ENCODE data around the gene G6PC2. TPM values are rescaled to one million over a fixed set of nuclear protein-coding genes. Genes with fewer than 3 reads are reported as not detected.

Gene G6PC2
- total RNA-seq, 1 experiment from 2014 or later: not detected

- CTCF ChIA-PET: interaction anchor here (0.6 to 2.0 kb wide), 26 partner anchors 11 to 788 kb away, joined by 3 to 20 read pairs (median 4); no protein-coding TSS in a partner anchor
These were observed 19.5 kb downstream of the G6PC2 start for GRCh38 chr2:168920504-168921157.

GRCh38 chr2:168926621-168927386, 25.7 kb downstream of the G6PC2 start:
- BruUV-seq (replicated peaks): no TSS peak
- no peak overlapping the region for H3K4me3 Mint-ChIP-seq (ENCODE audit: unreplicated experiment)
- no peak overlapping the region for H3K27ac Mint-ChIP-seq (ENCODE audit: low read depth, unreplicated experiment)
- DNase-seq (ENCODE audit: unreplicated experiment): no peak
- H3K4me1 Mint-ChIP-seq (ENCODE audit: insufficient read depth, unreplicated experiment): no peaks in the 10 kb centered on the region
- H3K9me3 Mint-ChIP-seq (ENCODE audit: unreplicated experiment): no peaks in the 10 kb centered on the region
- TF ChIP-seq, protein P1, sequence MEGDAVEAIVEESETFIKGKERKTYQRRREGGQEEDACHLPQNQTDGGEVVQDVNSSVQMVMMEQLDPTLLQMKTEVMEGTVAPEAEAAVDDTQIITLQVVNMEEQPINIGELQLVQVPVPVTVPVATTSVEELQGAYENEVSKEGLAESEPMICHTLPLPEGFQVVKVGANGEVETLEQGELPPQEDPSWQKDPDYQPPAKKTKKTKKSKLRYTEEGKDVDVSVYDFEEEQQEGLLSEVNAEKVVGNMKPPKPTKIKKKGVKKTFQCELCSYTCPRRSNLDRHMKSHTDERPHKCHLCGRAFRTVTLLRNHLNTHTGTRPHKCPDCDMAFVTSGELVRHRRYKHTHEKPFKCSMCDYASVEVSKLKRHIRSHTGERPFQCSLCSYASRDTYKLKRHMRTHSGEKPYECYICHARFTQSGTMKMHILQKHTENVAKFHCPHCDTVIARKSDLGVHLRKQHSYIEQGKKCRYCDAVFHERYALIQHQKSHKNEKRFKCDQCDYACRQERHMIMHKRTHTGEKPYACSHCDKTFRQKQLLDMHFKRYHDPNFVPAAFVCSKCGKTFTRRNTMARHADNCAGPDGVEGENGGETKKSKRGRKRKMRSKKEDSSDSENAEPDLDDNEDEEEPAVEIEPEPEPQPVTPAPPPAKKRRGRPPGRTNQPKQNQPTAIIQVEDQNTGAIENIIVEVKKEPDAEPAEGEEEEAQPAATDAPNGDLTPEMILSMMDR (IDR thresholded peaks at IDR 0.05; ENCODE audit: unreplicated experiment): no peak
- CTCF ChIA-PET: interaction anchor here (0.6 kb wide), 1 partner anchor 32 kb away, joined by 4 read pairs; no protein-coding TSS in a partner anchor
- POLR2A ChIA-PET: no interaction called here
- intact Hi-C loops (cut with micrococcal nuclease): loop anchor here (10.0 kb wide), 1 partner anchor 222 kb away; no protein-coding TSS in a partner anchor
- H3K36me3 Mint-ChIP-seq (ENCODE audit: insufficient read depth, unreplicated experiment): no peaks in the 10 kb centered on the region
- peaks cover 50% of the 10 kb centered on the region for H3K27me3 Mint-ChIP-seq (ENCODE audit: insufficient read depth, unreplicated experiment)

More at GRCh38 chr2:168920504-168921157, 19.5 kb downstream of the G6PC2 start:
- POLR2A ChIA-PET: no interaction called here
- BruUV-seq (replicated peaks): no TSS peak
- peak; percentile 56 for DNase-seq (ENCODE audit: unreplicated experiment)
- Mint-ChIP-seq H3K27me3 (ENCODE audit: insufficient read depth, unreplicated experiment) (peaks cover 61% of the 10 kb centered on the region), H3K4me1 (ENCODE audit: insufficient read depth, unreplicated experiment) (no peaks in the 10 kb centered on the region), H3K4me3 (ENCODE audit: unreplicated experiment) (no peak overlapping the region), H3K27ac (ENCODE audit: low read depth, unreplicated experiment) (no peak overlapping the region), H3K9me3 (ENCODE audit: unreplicated experiment) (no peaks in the 10 kb centered on the region), H3K36me3 (ENCODE audit: insufficient read depth, unreplicated experiment) (no peaks in the 10 kb centered on the region)
- intact Hi-C loops (cut with micrococcal nuclease): loop anchor here (1.0 to 10.0 kb wide), 4 partner anchors 147 to 783 kb away; no protein-coding TSS in a partner anchor
- TF ChIP-seq, protein P1 (IDR thresholded peaks at IDR 0.05; ENCODE audit: unreplicated experiment): peak; percentile 70

DNA sequence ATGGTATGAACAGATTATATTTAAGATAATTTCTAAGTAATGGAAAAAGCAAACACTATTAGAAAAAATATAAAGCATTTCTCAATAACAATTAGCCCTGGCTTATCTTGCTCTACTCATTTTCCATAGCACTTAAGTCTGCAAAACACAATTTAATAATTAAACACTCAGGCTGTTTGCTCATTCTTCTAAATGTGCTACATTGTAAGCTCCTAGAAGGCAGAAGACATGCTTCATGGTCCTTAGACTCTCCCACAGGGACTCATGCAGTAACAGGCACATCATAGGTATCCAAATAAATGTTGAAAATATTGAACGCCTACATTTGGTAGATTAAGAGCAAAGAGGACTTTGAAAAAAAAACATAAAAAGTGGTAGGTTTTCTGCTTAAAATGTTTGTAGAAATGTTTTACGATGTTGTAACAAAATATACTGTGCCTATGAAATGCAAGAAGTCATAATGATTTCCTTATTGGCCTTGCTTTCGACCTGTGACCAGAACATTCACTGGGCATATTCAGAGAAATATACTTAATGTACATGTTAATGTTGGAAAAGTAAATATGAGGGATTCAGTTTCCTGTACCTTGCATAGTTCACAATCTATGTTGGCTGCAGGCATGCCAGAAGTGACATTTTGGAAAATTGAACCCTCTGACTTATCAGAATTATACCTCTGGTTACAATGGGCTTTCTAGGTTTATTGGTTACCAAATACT, 27.2 kb downstream of the G6PC2 start:
- H3K27ac Mint-ChIP-seq (ENCODE audit: low read depth, unreplicated experiment): no peak overlapping the region
- no peak overlapping the region for H3K4me3 Mint-ChIP-seq (ENCODE audit: unreplicated experiment)
- ChIA-PET CTCF (interaction anchor here (0.5 to 1.0 kb wide), 3 partner anchors 12 to 566 kb away, joined by 3 to 5 read pairs (median 3); no protein-coding TSS in a partner anchor), POLR2A (no interaction called here)
- no TSS peak for BruUV-seq (replicated peaks)
- H3K4me1 Mint-ChIP-seq (ENCODE audit: insufficient read depth, unreplicated experiment): no peaks in the 10 kb centered on the region
- TF ChIP-seq, protein P1 (IDR thresholded peaks at IDR 0.05; ENCODE audit: unreplicated experiment): no peak
- DNase-seq (ENCODE audit: unreplicated experiment): no peak
- intact Hi-C loops (cut with micrococcal nuclease): loop anchor here (10.0 kb wide), 1 partner anchor 223 kb away; no protein-coding TSS in a partner anchor
- no peaks in the 10 kb centered on the region for H3K9me3 Mint-ChIP-seq (ENCODE audit: unreplicated experiment)
- peaks cover 35% of the 10 kb centered on the region for H3K27me3 Mint-ChIP-seq (ENCODE audit: insufficient read depth, unreplicated experiment)
- no peaks in the 10 kb centered on the region for H3K36me3 Mint-ChIP-seq (ENCODE audit: insufficient read depth, unreplicated experiment)

DNA sequence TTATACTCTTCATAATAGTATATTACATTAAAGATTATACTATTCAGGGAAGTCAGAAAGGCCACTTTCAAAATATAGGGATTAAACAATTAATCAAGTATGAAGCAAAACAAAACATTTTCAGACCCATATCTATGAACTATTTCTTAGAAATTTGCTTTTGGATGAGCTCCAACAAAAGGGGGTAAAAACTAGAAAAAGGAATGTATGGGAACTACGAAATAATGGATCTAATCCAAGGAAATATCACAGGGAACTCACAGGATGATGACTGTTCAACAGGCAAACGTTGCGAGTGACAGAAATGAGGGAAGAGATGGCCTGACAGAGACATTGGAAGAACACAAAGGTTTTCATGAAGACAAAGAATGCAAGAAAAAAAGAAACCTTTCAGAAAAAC, 27.9 kb downstream of the G6PC2 start:
- intact Hi-C loops (cut with micrococcal nuclease): loop anchor here (10.0 kb wide), 1 partner anchor 224 kb away; no protein-coding TSS in a partner anchor
- CTCF ChIA-PET: no interaction called here
- H3K27ac Mint-ChIP-seq (ENCODE audit: low read depth, unreplicated experiment): no peak overlapping the region
- BruUV-seq (replicated peaks): no TSS peak
- no peaks in the 10 kb centered on the region for H3K4me1 Mint-ChIP-seq (ENCODE audit: insufficient read depth, unreplicated experiment)
- TF ChIP-seq, protein P1 (IDR thresholded peaks at IDR 0.05; ENCODE audit: unreplicated experiment): no peak
- DNase-seq (ENCODE audit: unreplicated experiment): no peak
- POLR2A ChIA-PET: no interaction called here
- H3K27me3 Mint-ChIP-seq (ENCODE audit: insufficient read depth, unreplicated experiment): peaks cover 28% of the 10 kb centered on the region
- H3K36me3 Mint-ChIP-seq (ENCODE audit: insufficient read depth, unreplicated experiment): no peaks in the 10 kb centered on the region
- H3K9me3 Mint-ChIP-seq (ENCODE audit: unreplicated experiment): no peaks in the 10 kb centered on the region
- no peak overlapping the region for H3K4me3 Mint-ChIP-seq (ENCODE audit: unreplicated experiment)

Data from MCF 10A (cell line).